Hepatocyte (in vitro differentiated cells): ENCODE results near the gene KIRREL2. TPM values are rescaled to one million over a fixed set of nuclear protein-coding genes. Genes with fewer than 3 reads are reported as not detected.

Source experiments
- DNase-seq: peaks from one replicate; pipeline ENCODE4 v3.0.0-alpha.2; 2016; ENCODE audit warnings: low spot score
- H2AFZ ChIP-seq: fragments of 200-600 bp; sonication (generic); 2 replicates; pipeline ENCODE4 v1.6.0; 2016; ENCODE audit warnings: antibody characterized with exemption, mild to moderate bottlenecking
- H3K27ac ChIP-seq: fragments of 200-600 bp; sonication (generic); 2 replicates; pipeline ENCODE4 v1.5.1; 2016; ENCODE audit warnings: mild to moderate bottlenecking
- H3K27me3 ChIP-seq: fragments of 200-600 bp; sonication (generic); 2 replicates; pipeline ENCODE4 v1.6.1; 2016
- H3K36me3 ChIP-seq: fragments of 200-600 bp; sonication (generic); replicated peaks from 2 replicates; pipeline ENCODE4 v1.5.1; 2016; ENCODE audit warnings: low read depth; ENCODE audit not compliant: insufficient read depth
- H3K4me1 ChIP-seq: fragments of 200-600 bp; sonication (generic); 2 replicates; pipeline ENCODE4 v1.5.1; 2016; ENCODE audit warnings: mild to moderate bottlenecking, moderate library complexity; ENCODE audit not compliant: insufficient read depth
- H3K4me2 ChIP-seq: fragments of 200-600 bp; sonication (generic); 2 replicates; pipeline ENCODE4 v1.6.0; 2016
- H3K4me3 ChIP-seq: fragments of 200-600 bp; sonication (generic); 2 replicates; pipeline ENCODE4 v1.5.1; 2016; ENCODE audit warnings: mild to moderate bottlenecking
- H3K79me2 ChIP-seq: fragments of 200-600 bp; sonication (generic); 2 replicates; pipeline ENCODE4 v1.6.0; 2017; ENCODE audit warnings: mild to moderate bottlenecking
- H3K9me2 ChIP-seq: fragments of 200-600 bp; sonication (generic); replicated peaks from 2 replicates; pipeline ENCODE4 v1.6.0; 2017; ENCODE audit warnings: mild to moderate bottlenecking; ENCODE audit not compliant: insufficient read depth
- H3K9me3 ChIP-seq: fragments of 200-600 bp; sonication (generic); 2 replicates; pipeline ENCODE4 v1.5.1; 2016; ENCODE audit warnings: low read depth, mild to moderate bottlenecking
- H4K20me1 ChIP-seq: fragments of 200-600 bp; sonication (generic); 2 replicates; pipeline ENCODE4 v1.6.0; 2016; ENCODE audit warnings: mild to moderate bottlenecking; ENCODE audit not compliant: insufficient read depth, poor library complexity, severe bottlenecking
- CTCF ChIP-seq: fragments of 200-600 bp; sonication (generic); IDR thresholded peaks from 2 replicates; pipeline ENCODE4 v1.5.1; 2016; ENCODE audit warnings: antibody characterized with exemption, mild to moderate bottlenecking; ENCODE audit not compliant: poor library complexity
- EZH2 ChIP-seq: fragments of 200-600 bp; sonication (generic); IDR thresholded peaks from 2 replicates; pipeline ENCODE4 v1.6.1; 2016; ENCODE audit warnings: antibody characterized with exemption, mild to moderate bottlenecking, borderline replicate concordance
- EZH2phosphoT487 ChIP-seq: fragments of 200-600 bp; sonication (generic); IDR thresholded peaks from one replicate; pipeline ENCODE4 v1.6.1; 2018; ENCODE audit warnings: antibody characterized with exemption, mild to moderate bottlenecking, low read depth, moderate library complexity; ENCODE audit not compliant: unreplicated experiment, severe bottlenecking
- WGBS: methylation state at CpG from one replicate; pipeline ENCODE4 v1.1.6; 2016; ENCODE audit warnings: low lambda C conversion rate; ENCODE audit errors: missing lambda C conversion rate; 5-methylcytosine and 5-hydroxymethylcytosine counted together
- polyA plus RNA-seq: library from polyadenylated mRNA; unstranded; fragments of >200 nt; fragmentation: Nextera tagmentation; extraction: Ambion mirVana; gene quantifications from 2 replicates; pipeline ENCODE4 v1.2.1, GENCODE V29; 2016
- total RNA-seq: library from RNA; depleted of rRNA; stranded (reverse); fragments of >200 nt; gene quantifications from 2 replicates; pipeline ENCODE4 v1.2.3, GENCODE V29; 2014

The KIRREL2 gene
- total and polyA plus RNA-seq, 2 experiments from 2014 or later: 1.4 to 2.3 TPM

GRCh38 chr19:35903550-35904179 lies 47.0 kb downstream of the KIRREL2 start:
- no peak for TF ChIP-seq EZH2
- TF ChIP-seq EZH2phosphoT487: no peak
- TF ChIP-seq CTCF: no peak
- Histone ChIP-seq H3K79me2 (peaks cover 2% of the 10 kb centered on the region), H4K20me1 (no peaks in the 10 kb centered on the region), H3K36me3 (no peaks in the 10 kb centered on the region), H3K9me3 (no peaks in the 10 kb centered on the region), H3K27ac (peak overlapping the region; percentile 45), H3K4me2 (peak overlapping the region; percentile 84), H3K9me2 (no peaks in the 10 kb centered on the region), H3K27me3 (no peaks in the 10 kb centered on the region), H3K4me1 (no peaks in the 10 kb centered on the region), H2AFZ (peak overlapping the region; percentile 68), H3K4me3 (no peak overlapping the region)
- WGBS: 2% methylated on average over 23 of the region's 24 CpGs
- peak; percentile 78 for DNase-seq

DNA sequence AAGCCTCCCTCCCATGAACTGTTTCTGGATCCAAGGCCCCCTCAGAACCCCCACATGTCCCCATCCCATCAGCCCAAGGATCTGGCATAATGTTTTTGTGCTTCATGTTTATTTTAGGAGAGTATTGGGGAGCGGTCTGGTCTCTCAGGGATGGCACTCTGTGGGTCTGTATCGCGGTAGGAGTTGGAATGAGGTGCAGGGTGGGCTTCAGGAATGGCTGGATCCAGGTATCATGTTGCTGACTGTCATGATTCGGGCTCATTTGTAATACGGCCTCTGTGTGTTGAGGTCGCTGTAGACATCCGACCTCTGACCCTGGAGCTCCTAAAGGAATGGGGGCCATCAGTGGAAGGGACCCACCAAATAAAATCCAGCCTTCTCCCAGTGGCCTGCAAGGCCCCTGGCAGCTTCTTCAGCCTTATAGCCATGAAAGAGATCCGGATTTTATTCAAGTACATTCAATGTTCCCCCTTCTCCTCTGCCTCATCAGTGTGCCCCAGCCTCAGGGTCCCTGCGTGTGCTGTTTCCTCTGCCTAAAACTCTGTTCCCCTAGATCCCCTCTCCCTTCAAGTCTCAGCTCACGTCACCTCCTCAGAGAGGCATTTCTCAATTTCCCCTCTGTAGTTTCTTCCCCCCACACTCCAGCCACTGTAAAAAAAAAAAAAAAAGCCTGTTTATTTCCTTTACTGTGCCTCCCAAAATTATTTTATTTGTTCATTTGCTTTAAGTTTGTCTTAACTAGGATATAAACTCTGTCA lies 47.8 kb downstream of the KIRREL2 start:
- H3K27ac ChIP-seq: no peak overlapping the region
- no peaks in the 10 kb centered on the region for H3K79me2 ChIP-seq
- H4K20me1 ChIP-seq: no peaks in the 10 kb centered on the region
- H3K4me1 ChIP-seq: no peaks in the 10 kb centered on the region
- H3K9me3 ChIP-seq: no peaks in the 10 kb centered on the region
- no peaks in the 10 kb centered on the region for H3K9me2 ChIP-seq
- 87% methylated on average over 10 of the region's 10 CpGs for WGBS
- H2AFZ ChIP-seq: no peak overlapping the region
- H3K4me3 ChIP-seq: no peak overlapping the region
- DNase-seq: no peak
- no peaks in the 10 kb centered on the region for H3K36me3 ChIP-seq
- no peak for TF ChIP-seq CTCF
- no peak for TF ChIP-seq EZH2phosphoT487
- TF ChIP-seq EZH2: no peak
- H3K4me2 ChIP-seq: no peak overlapping the region
- no peaks in the 10 kb centered on the region for H3K27me3 ChIP-seq

GRCh38 chr19:35905178-35905727 lies 48.5 kb downstream of the KIRREL2 start:
- H3K9me2 ChIP-seq: no peaks in the 10 kb centered on the region
- 48% methylated on average over 6 of the region's 6 CpGs for WGBS
- no peaks in the 10 kb centered on the region for H3K36me3 ChIP-seq
- no peaks in the 10 kb centered on the region for H4K20me1 ChIP-seq
- no peak for DNase-seq
- no peaks in the 10 kb centered on the region for H3K79me2 ChIP-seq
- no peaks in the 10 kb centered on the region for H3K27me3 ChIP-seq
- H3K4me3 ChIP-seq: no peak overlapping the region
- no peaks in the 10 kb centered on the region for H3K4me1 ChIP-seq
- H3K9me3 ChIP-seq: no peaks in the 10 kb centered on the region
- no peak overlapping the region for H3K4me2 ChIP-seq
- H3K27ac ChIP-seq: no peak overlapping the region
- TF ChIP-seq EZH2phosphoT487 (no peak), EZH2 (no peak), CTCF (no peak)
- no peak overlapping the region for H2AFZ ChIP-seq
